ENCODE measurements around the gene DPEP2. TPM values are rescaled to one million over a fixed set of nuclear protein-coding genes. Genes with fewer than 3 reads are reported as not detected.

DPEP2 gene
- total RNA-seq, 6 experiments from 2014 or later: not detected

GRCh38 chr16:67942510-67943255 lies 56.6 kb downstream of the DPEP2 start:
- Mint-ChIP-seq H3K9me3 (no peaks in the 10 kb centered on the region), H3K4me1 (ENCODE audit: low read depth) (no peaks in the 10 kb centered on the region), H3K27me3 (ENCODE audit: insufficient read depth) (peaks cover 13% of the 10 kb centered on the region), H3K4me3 (no peak overlapping the region), H3K36me3 (ENCODE audit: low read depth) (peaks cover 15% of the 10 kb centered on the region; the same call in 1 of the 2 replicates), H3K27ac (no peak overlapping the region)
- TF ChIP-seq, protein P1, sequence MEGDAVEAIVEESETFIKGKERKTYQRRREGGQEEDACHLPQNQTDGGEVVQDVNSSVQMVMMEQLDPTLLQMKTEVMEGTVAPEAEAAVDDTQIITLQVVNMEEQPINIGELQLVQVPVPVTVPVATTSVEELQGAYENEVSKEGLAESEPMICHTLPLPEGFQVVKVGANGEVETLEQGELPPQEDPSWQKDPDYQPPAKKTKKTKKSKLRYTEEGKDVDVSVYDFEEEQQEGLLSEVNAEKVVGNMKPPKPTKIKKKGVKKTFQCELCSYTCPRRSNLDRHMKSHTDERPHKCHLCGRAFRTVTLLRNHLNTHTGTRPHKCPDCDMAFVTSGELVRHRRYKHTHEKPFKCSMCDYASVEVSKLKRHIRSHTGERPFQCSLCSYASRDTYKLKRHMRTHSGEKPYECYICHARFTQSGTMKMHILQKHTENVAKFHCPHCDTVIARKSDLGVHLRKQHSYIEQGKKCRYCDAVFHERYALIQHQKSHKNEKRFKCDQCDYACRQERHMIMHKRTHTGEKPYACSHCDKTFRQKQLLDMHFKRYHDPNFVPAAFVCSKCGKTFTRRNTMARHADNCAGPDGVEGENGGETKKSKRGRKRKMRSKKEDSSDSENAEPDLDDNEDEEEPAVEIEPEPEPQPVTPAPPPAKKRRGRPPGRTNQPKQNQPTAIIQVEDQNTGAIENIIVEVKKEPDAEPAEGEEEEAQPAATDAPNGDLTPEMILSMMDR (IDR thresholded peaks at IDR 0.05): no peak
- no peak for DNase-seq

- Mint-ChIP-seq H3K4me1 (ENCODE audit: low read depth) (peaks cover 4% of the 10 kb centered on the region), H3K9me3 (no peaks in the 10 kb centered on the region), H3K4me3 (no peak overlapping the region), H3K36me3 (ENCODE audit: low read depth) (peaks cover 15% of the 10 kb centered on the region; the same call in 1 of the 2 replicates), H3K27me3 (ENCODE audit: insufficient read depth) (peaks cover 15% of the 10 kb centered on the region), H3K27ac (peak overlapping the region; percentile 44; the same call in 1 of the 2 replicates)
- no peak for DNase-seq
- TF ChIP-seq, protein P1 (IDR thresholded peaks at IDR 0.05): peak; percentile 80
Measured at GRCh38 chr16:67942200-67942509, 57.1 kb downstream of the DPEP2 start.

DNA sequence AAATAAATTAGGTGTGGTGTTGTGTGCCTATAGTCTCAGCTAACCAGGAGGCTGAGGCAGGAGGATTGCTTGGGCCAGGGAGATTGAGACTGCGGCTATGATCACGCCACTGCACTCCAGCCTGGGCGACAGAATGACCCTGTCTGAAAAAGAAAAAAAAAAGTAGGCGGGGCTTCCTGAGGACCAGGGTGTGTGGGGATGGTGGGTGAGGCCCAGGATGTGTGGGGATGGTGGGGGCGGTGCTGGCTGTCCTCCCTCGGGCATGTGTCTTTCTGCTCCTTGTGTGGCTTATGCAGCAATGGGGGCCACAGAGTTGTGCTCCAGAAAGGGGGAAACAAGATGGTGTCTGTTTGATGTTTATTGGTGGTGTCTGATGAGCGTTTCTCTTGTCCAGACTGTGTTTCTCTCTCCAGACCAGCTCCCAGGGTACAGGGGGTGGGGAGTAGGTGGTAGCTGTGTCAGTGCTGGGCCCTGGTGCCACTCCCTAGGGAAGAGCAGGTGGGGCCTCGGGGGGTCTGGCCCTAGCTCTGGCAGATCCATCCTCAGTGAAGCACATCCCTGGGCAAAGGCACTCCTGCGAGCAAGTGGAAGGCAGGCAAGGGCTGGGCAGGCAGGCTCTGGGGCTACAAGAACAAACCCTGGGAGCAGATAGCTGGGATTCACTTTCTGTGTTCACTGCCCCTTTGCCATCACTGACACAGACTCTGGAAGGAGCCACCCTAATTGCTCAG lies 57.6 kb downstream of the DPEP2 start:
- H3K4me1 Mint-ChIP-seq (ENCODE audit: low read depth): peaks cover 9% of the 10 kb centered on the region
- H3K4me3 Mint-ChIP-seq: no peak overlapping the region
- H3K27ac Mint-ChIP-seq: no peak overlapping the region; the same call in 1 of the 2 replicates
- TF ChIP-seq, protein P1 (IDR thresholded peaks at IDR 0.05): no peak
- DNase-seq: no peak
- no peaks in the 10 kb centered on the region; the same call in 1 of the 2 replicates for H3K9me3 Mint-ChIP-seq
- peaks cover 15% of the 10 kb centered on the region; the same call in 1 of the 2 replicates for H3K36me3 Mint-ChIP-seq (ENCODE audit: low read depth)
- H3K27me3 Mint-ChIP-seq (ENCODE audit: insufficient read depth): peaks cover 18% of the 10 kb centered on the region

DNA sequence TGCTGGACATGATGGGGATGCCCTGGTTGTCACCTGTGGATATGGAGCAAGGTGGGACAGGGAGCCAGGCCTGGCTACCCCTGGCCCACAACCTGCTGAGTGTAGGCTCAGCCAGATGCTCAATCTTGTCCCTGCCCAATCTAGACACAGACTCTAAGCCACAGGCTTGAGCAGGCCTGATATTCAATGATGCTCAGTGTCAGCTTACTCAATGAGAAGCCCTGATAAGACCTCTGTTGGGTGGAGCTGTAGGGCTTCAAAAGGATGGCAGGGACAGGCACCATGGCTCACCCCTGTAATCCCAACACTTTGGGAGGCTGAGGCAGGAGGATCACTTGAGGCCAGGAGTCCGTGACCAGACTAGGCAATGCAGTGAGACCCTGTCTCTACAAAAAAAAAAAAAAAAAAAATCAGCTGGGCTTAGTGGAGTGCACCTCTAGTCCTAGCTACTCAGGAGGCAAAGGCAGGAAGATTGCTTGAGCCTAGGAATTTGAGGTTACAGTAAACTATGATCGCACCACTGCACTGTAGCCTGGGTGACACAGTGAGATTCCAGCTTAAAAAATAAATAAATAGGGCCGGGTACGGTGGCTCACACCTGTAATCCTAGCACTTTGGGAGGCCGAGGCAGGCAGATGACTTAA lies 58.7 kb downstream of the DPEP2 start:
- Mint-ChIP-seq H3K27me3 (ENCODE audit: insufficient read depth) (peaks cover 28% of the 10 kb centered on the region), H3K27ac (peak overlapping the region; percentile 31; the same call in 1 of the 2 replicates), H3K9me3 (peaks cover 8% of the 10 kb centered on the region; the same call in 1 of the 2 replicates), H3K4me1 (ENCODE audit: low read depth) (peaks cover 11% of the 10 kb centered on the region), H3K4me3 (no peak overlapping the region), H3K36me3 (ENCODE audit: low read depth) (peaks cover 15% of the 10 kb centered on the region; the same call in 1 of the 2 replicates)
- TF ChIP-seq, protein P1 (IDR thresholded peaks at IDR 0.05): no peak
- no peak for DNase-seq

All from HFFc6 (cell line).